HG02885 (cell line): Measurements from ENCODE around the gene S100A6.
"Not testable (repeated sequence)": the region's sequence is repeated elsewhere in the genome, so short reads cannot be mapped to it uniquely, and the experiment has no call there.

Experiments used
- ATAC-seq: cut with Tn5 transposase; IDR thresholded peaks from one replicate; pipeline ENCODE4 v1.9.1; 2021; ENCODE audit warnings: mild to moderate bottlenecking; ENCODE audit not compliant: unreplicated experiment, poor library complexity

Gene S100A6

DNA sequence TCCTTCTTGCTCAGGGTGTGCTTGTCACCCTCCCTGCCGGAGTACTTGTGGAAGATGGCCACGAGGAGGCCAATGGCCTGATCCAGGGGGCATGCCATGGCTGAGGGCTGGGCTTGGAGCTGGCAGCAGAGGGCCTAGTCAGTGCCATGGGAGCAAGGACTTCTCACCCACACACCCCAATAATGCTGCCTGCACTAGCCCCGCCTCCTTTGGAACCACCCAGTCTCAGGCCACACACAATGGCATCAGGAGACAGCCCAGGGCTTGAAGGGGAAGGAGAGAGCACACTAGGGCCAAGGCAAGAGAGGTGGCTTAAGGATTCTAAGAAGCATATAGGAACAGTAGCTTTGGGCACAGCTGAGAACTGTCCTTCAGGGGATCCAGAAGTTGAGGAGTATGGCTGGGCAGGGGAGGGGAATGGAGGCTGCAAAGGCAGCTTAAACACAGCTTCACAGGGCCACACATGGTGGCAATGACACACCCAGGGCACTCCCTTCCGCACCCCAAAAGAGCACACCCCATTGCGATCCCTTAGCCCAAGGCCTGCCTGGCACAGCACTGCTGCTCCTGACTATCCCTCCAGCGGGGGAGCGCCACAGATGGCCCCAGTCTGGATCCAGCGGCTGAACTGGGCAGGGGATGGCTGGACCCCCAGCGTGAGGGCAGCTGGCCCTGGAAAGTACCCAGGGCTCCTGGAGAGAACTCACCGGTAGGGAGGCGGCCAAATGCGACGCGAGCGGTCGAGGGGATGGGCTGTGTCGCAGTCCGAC is at the start of gene S100A6:
TSS of gene S100A6 (minus strand) at position 750 of the 770 bp plus-strand sequence. CDS start at position 98, 652 bp downstream.
- no peak for ATAC-seq

DNA sequence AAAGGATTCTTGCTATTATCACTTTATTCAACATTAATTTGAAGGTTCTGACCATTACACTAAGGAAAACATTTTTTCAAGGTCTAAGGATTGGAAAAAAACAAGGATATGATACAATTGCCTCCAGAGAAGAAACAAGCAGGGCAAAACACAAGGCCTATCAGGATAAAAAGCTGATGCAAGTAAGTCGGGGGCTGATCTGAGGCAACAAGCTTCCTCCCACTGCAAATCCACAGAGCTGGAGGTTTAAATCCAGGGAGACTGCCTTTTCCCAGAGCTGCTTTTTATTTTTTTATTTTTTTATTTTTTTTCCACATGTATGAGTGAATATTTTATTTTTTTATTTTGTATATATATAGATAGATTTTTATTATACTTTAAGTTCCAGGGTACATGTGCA is 49.2 kb upstream of the S100A6 start:
- no peak for ATAC-seq

DNA sequence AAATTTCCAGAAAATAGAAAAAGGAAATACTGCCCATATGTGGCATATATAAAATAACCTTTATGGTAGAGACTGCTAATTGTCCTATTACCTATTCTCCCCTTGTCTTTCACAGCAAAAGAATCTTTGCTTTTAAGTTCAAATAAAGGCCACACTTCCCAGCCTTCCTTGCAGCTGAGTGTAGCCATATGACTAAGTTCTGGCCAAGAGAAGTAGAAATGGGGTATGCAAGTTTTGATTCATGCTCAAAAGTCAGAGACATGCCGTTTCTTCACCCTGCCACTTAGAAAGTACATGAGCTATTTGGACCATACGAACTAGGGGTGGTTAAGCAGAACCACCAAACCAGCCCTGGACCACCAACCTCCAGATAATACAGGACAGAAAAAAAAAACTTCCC is 48.2 kb upstream of the S100A6 start:
- ATAC-seq = no peak

DNA sequence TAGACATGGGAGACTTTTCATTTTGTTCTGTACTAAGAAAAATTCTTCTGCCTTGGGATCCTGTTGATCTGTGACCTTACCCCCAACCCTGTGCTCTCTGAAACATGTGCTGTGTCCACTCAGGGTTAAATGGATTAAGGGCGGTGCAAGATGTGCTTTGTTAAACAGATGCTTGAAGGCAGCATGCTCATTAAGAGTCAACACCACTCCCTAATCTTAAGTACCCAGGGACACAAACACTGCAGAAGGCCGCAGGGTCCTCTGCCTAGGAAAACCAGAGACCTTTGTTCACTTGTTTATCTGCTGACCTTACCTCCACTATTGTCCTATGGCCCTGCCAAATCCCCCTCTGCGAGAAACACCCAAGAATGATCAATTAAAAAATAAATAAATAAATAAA is 47.7 kb upstream of the S100A6 start:
- not testable (repeated sequence) for ATAC-seq

DNA sequence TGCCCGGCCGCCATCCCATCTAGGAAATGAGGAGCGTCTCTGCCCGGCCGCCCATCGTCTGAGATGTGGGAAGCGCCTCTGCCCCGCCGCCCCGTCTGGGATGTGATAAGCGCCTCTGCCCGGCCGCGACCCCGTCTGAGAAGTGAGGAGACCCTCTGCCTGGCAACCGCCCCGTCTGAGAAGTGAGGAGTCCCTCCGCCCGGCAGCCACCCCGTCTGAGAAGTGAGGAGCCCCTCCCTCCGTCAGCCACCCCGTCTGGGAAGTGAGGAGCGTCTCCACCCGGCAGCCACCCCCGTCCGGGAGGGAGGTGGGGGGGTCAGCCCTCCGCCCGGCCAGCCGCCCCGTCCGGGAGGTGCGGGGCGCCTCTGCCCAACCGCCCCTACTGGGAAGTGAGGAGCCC is 47.0 kb upstream of the S100A6 start:
- ATAC-seq = not testable (repeated sequence)

DNA sequence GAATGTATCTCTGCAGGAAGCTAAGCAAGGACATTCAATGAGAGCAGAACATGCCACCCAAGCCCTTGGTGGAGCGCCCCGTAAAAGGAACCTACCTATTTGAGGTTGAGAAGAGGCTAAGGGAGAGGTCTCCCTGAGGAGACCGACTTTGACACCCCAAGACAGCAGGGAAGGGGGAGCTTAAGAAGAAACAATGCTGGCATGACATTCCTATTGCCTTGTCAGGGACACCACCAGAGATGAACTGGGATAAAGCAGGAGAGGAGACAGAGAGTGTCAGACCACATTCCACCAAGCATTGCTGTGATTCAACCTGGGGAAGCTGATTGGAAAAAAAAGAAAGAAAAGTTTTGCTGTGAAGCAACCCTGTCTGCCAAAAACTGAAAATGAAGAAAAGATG is 43.1 kb upstream of the S100A6 start:
- no peak for ATAC-seq

DNA sequence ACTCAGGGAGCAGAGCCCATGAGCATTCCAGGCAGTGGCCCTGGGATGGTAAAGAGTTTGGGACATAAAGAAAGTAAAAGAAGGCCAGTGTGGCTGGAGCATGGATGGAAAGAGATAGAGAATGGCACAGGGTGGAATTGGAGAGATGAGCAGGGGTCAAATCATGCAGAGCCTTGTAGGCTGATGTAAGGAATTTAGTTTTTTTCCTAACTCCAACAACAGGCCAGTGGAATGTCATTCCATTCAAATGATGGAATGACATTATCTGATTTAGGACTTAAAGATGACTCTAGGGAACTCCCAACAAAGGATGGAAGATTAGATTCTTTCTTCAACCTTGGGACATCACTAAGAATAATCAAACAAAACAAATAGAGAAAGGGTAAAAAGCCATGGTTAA is 42.7 kb upstream of the S100A6 start:
- ATAC-seq = no peak

DNA sequence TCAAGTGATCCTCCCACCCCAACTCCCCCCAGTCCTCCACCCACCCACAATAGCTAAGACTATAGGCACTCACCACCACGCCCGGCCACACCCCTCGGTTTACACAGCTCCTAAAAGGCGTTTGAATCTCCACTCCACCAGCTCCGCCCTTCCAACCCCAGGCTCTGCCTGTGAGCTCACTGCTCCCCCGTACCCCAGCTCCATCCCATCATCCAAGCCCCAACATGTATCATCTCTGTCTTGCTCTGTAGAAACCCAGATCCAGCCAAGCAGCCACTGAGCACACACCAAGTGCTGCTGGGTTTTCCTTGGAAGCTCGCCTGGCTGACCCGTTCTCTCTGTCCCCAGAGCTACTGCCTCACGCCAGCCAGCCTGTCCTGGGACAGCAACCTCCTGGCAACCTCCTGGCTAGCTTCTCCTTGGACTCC is 41.8 kb upstream of the S100A6 start:
- ATAC-seq = no peak

DNA sequence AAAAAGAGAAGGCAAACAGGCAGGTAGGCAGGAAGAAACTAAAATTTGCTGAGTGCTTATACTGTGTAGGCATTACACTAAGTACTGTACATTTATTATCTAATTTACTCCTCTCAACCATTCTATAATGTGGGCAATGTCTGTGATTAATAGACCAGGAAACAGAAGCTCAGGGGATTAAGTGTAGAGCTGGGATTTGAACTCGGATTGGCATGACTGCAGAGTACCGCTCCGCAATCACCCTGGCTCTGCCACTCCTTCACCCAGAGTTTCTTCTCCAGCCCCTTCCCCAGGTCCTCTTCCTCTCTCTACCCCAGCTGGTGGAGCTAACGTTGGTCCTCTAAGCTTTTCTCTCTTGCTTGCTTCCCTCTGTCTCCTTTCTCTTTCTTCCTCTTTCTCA is 41.3 kb upstream of the S100A6 start:
- no peak for ATAC-seq

DNA sequence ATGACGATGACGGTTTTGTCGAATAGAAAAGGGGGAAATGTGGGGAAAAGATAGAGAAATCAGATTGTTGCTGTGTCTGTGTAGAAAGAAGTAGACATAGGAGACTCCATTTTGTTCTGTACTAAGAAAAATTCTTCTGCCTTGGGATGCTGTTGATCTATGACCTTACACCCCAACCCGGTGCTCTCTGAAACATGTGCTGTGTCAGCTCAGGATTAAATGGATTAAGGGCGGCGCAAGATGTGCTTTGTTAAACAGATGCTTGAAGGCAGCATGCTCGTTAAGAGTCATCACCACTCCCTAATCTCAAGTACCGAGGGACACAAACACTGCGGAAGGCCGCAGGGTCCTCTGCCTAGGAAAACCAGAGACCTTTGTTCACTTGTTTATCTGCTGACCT is 39.7 kb upstream of the S100A6 start:
- not testable (repeated sequence) for ATAC-seq

DNA sequence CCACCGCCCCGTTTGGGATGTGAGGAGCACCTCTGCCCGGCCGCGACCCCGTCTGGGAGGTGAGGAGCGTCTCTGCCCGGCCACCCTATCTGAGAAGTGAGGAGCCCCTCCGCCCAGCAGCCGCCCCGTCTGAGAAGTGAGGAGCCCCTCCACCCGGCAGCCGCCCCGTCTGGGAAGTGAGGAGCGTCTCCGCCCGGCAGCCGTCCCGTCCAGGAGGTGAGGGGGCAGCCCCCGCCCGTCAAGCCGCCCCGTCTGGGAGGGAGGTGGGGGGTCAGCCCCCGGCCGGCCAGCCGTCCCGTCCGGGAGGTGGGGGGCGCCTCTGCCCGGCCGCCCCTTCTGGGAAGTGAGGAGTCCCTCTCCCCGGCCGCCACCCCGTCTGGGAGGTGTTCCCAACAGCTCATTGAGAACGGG is 39.3 kb upstream of the S100A6 start:
- not testable (repeated sequence) for ATAC-seq

DNA sequence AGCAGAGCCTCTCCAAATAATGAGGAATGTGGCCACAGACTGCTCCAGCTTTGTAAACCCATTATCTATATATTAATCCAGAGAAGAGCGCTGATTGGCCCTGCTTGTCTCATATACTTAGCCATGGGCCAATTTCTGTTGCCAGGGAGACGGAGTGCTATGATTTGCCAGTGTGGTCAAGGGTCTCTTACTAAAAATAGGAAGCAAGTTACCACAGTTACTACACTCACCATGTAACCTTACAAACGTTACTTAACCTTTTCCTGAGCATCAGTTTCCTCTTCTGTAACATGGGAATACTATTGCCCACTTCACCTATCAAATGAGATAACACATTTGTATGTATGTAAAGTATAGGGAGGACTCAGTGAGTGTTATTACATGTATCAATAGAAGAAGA is 37.6 kb upstream of the S100A6 start:
- ATAC-seq = no peak

DNA sequence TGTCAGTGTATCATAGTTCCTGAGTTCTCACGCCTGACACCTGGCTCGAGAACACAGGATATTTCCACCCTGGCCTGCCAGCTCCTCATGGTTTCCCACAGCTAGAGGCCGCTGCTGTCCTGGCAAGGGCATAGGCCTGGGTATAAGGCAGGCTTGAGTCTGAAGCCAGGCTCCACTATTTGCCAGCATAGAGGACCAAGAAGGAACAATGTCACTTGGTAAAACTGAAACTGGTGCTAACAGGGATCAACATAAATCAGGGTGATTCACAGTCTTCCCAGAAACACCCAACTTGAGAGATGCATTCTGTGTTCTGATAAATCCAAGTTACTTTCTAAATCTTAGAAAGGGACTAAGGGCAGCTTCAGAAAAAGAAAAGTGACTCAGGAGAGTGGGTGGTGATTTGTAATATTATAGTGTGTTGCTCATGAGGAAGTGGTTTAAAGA is 36.8 kb upstream of the S100A6 start:
- ATAC-seq = no peak

DNA sequence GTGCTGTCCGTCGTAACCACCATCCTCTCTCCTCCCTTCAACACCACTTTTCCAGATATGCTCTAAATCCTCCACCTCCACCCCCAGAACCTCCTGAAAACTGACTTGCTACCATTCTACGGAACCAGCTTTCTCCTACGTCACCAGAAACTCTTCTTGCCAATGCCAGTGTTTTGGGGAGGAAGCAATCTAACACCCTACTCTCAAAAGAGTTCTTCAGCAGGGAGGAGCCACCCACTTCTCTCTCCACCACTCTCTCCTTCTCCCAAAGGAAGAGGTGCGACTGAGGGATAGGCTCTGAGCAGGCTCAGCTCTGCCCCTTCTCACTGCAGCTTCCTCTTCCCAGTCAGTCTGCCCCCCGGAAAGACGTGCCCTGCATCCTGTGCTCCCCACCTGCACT is 35.9 kb upstream of the S100A6 start:
- no peak for ATAC-seq

DNA sequence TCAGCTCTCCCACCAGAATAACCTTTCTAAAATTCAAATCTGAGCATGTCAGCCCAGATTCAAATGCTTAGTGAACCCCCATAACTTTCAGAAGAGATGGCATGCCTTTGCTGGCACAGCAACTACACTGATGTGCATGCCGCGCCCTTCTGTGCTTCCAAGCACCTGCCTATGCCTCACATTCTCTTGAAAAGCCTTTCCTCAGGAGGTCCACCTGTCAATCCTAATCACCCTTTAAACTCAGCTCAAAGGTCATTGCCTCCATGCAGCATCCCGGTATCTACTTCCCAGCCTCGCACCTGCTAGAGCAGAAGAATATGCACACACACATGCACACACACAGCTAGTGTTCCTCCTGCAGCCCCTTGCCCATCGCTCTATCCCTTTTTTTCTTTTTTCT is 35.1 kb upstream of the S100A6 start:
- ATAC-seq = no peak

DNA sequence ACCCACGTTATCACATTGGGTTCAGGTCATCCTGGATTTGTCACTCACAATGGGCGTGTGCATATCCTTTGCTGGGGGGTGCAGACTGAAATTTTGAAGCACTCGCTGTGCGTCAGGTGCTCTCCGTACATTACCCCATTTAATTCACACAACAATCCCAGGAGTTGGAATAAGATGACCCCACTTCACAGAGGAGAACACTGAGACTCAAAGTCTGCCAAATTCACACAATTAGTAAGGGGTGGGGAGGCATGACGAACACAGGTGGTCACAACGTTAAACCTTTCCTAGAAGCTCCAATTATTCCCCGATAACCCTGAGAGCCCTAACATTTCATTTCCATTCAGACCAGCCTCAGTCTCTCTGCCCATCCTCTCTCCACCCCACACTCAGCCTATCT is 33.7 kb upstream of the S100A6 start:
- no peak for ATAC-seq

DNA sequence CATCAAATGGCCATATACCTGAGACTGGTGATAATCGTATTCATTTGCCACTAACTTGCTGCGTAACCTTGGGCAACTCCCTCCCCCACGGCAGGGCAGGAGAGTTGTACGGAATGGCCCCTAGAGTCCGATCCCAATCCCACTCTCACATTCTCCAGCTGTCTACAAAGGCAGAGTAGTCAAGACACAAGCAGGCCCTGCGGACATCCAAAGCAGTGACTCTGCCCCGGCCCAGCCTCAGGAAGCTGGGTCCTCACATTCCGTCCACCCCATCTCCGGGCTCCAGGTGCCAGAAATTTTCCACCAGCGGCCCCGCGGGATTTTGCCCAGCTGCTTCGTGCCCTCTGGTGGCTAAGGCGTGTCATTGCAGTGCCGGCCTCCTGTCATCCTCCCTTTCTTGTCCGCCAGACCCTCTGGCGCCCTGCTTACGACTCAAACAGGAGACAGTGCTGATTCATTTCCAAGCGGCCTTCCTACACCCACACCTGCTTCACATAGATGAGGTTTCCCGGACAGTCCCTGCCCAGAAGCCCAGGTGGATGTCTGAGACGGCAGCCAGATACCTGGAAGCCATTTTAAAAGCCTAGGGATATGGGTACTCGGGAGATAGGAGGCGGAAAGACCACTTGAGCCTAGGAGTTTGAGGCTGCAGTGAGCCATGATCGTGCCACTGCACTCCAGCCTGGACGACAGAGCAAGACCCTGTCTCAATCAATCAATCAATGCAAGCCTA is 32.7 kb upstream of the S100A6 start:
- ATAC-seq = no peak

DNA sequence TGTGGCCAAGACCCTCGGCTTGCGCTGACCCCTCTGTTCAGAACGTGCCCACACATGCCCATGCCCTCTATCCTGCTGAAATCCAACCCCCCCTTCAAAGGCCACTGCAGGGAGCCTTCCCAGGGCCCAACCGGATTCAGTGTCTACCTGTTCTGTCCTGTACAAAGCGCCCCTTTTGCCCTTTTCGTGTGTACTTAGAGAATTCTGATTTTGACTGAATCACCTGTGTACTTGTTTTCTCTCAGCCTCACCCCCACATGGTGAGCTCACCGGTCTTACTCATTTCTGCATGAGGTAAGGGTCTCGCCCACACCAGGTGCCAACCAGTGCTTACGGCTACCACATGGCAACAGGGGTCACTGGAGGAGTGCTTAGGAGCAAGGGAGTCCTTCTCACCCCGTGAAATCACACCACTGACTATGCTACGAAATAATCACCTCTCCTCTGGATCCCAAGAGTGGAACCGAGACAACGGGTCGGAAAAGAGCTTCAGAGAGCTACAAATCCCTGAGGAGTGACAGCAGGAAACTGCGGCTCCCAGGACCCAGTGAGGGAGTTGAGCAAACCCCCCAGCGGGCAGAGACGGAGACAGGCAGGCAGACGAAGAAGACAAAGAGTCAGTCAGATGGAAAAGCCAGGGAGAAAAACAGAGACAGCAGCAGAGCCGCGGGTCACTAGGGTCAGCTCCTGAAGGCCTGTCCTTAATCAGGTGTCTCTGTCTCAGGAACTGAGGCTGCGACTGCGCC is 32.0 kb upstream of the S100A6 start:
- no peak for ATAC-seq

DNA sequence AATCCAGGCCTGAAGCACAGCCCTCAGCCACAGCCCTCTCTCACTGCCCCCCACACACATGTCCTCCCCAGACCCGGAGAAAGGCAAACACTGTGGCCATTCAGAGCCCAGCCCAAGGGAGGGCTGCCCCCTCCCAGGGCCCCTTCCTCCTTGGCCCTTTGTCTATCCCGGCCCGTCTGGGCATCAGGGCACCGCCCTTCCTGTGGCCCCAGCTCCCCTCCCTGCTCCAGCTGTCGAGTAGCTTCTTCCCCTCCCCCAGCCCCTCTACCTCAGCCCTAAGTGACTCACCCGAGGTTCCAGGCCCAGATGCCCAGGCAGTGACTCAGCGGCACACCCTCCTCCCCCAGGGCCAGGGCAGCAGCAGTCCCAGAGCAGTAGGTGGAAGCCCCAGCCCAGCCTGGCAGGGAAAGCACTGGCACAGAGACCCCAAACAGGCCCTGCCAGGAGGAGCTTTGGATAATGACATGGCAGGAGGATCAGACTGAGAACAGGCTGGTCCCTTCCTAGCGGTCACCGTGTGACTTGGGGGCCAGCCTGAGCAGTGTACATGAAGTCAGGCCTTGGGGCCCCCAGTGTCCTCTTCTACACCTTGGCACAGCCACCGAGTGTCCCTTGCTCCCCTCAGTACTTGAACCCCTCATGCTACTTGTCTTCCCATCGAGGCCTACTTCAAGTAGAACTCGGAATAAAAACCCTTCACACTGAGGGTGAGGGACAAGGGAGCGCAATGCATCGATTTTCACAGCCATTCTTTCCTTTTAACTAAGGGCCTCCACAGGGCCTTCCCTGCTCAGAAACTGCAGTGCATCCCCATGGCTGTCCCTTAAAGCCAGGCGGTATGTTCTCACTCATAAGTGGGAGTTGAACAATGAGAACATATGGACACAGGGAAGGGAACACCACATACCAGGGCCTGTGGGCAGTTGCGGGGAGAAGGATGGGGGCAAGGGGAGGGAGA is 30.9 kb upstream of the S100A6 start:
- no peak for ATAC-seq
